K562 (cell line): ENCODE data around the gene ADAMTS15. TPM values are rescaled to one million over a fixed set of nuclear protein-coding genes. Genes with fewer than 3 reads are reported as not detected.

ENCODE experiments used
- ATAC-seq: fragments of 200-7000 bp; cut with Tn5 transposase; 3 replicates; pipeline ENCODE4 v1.9.1; 2020; ENCODE audit warnings: moderate library complexity
- BruUV-seq: library from RNA; stranded (reverse); fragments of 400-500 nt; replicated peaks from 2 replicates; lab custom pipeline; 2021; lab: Mats Ljungman, UMichigan
- CTCF ChIA-PET: fragments of 300-600 bp; formaldehyde crosslinking; extraction: SDS; loops from one replicate; lab custom pipeline; 2021; ENCODE audit warnings: low intra/inter-chr PET ratio; lab: Yijun Ruan, JAX
- POLR2A ChIA-PET: fragments of 300-600, 350-650 bp; sonication (Branson Sonifier 250); formaldehyde crosslinking; extraction: SDS; loops from one replicate; lab custom pipeline; 2021; ENCODE audit warnings: antibody characterized with exemption, inconsistent platforms; lab: Yijun Ruan, JAX
- DNase-seq, 4 experiments: peaks; one replicate each; pipeline versions ENCODE4 v3.0.0 to v3.0.0-alpha.2; 2011 to 2018; ENCODE audit warnings: low spot score in 3 of 4, mixed read lengths in 3 of 4; ENCODE audit errors: extremely low read depth in 1 of 4
- FAIRE-seq: peaks from 2 replicates; lab custom pipeline; 2011; peaks lifted over from hg19 to GRCh38; lab: Jason Lieb, UNC
- H2AFZ ChIP-seq: 2 replicates; pipeline ENCODE4 v1.6.0; 2011; ENCODE audit warnings: low read depth, low read length, control low read depth, inconsistent platforms
- H3K27ac ChIP-seq: fragments of 200-600 bp; 3 replicates; pipeline ENCODE4 v1.8.0; 2011; ENCODE audit warnings: low read depth, mild to moderate bottlenecking, control low read depth, inconsistent platforms, low read length, moderate library complexity, mixed read lengths; ENCODE audit errors: extremely low read depth
- H3K27me3 ChIP-seq, 2 experiments: fragments of 300-600 bp in 1 of 2; 2 replicates in 1 of 2; 3 replicates in 1 of 2; pipeline versions ENCODE4 v1.6.0 to v1.8.0; 2011; ENCODE audit warnings: inconsistent platforms in 2 of 2, low read length in 2 of 2, mild to moderate bottlenecking in 1 of 2, mixed read lengths in 1 of 2, moderate library complexity in 1 of 2; ENCODE audit not compliant: control insufficient read depth in 2 of 2, insufficient read depth in 2 of 2
- H3K36me3 ChIP-seq: fragments of 300-600 bp; 3 replicates; pipeline ENCODE4 v1.8.0; 2011; ENCODE audit warnings: mild to moderate bottlenecking, low read length, inconsistent platforms; ENCODE audit not compliant: control insufficient read depth, insufficient read depth
- H3K4me1 ChIP-seq, 2 experiments: fragments of 200-600 bp in 1 of 2; replicated peaks in 1 of 2; 2 replicates in 1 of 2; 3 replicates in 1 of 2; pipeline versions ENCODE4 v1.5.1 to v1.8.0; 2011; ENCODE audit warnings: inconsistent platforms in 2 of 2, low read length in 2 of 2, mild to moderate bottlenecking in 1 of 2, mixed read lengths in 1 of 2, moderate library complexity in 1 of 2; ENCODE audit not compliant: control insufficient read depth in 2 of 2, insufficient read depth in 2 of 2
- H3K4me2 ChIP-seq: 2 replicates; pipeline ENCODE4 v1.6.1; 2011; ENCODE audit warnings: low read length, control low read depth, inconsistent platforms, mixed read lengths; ENCODE audit not compliant: insufficient read depth
- H3K4me3 ChIP-seq: fragments of 200-600 bp; sonication (generic), shearing (Covaris generic); 2 replicates; pipeline ENCODE4 v1.5.1; 2016; ENCODE audit warnings: control low read depth, inconsistent platforms
- H3K79me2 ChIP-seq: fragments of 200-600 bp; 3 replicates; pipeline ENCODE4 v1.8.0; 2011; ENCODE audit warnings: low read length, inconsistent platforms; ENCODE audit not compliant: control insufficient read depth, insufficient read depth
- H3K9ac ChIP-seq, 2 experiments: 2 replicates each; pipeline versions ENCODE4 v1.6.0 to v1.6.1; 2011; ENCODE audit warnings: low read depth in 2 of 2, low read length in 2 of 2, control low read depth in 1 of 2, inconsistent platforms in 1 of 2, mild to moderate bottlenecking in 1 of 2, mixed read lengths in 1 of 2; ENCODE audit not compliant: insufficient read depth in 1 of 2
- H3K9me1 ChIP-seq: one replicate; pipeline ENCODE4 v1.6.0; 2011; ENCODE audit warnings: inconsistent platforms, mild to moderate bottlenecking, low read length, moderate library complexity; ENCODE audit not compliant: control insufficient read depth, insufficient read depth
- H3K9me3 ChIP-seq: replicated peaks from 2 replicates; pipeline ENCODE4 v1.5.1; 2011; ENCODE audit warnings: low read depth, low read length, inconsistent platforms; ENCODE audit not compliant: control insufficient read depth, insufficient read depth
- H4K20me1 ChIP-seq: replicated peaks from 2 replicates; pipeline ENCODE4 v1.6.1; 2011; ENCODE audit warnings: low read length, inconsistent platforms, mixed read lengths; ENCODE audit not compliant: control insufficient read depth, insufficient read depth
- ETV5 ChIP-seq: sonication (generic); formaldehyde crosslinking; IDR thresholded peaks from 2 replicates; pipeline ENCODE4 v1.4.0; 2020; ENCODE audit warnings: low read depth, mild to moderate bottlenecking, missing genetic modification reagents
- FUS ChIP-seq: fragments of 200-400 bp; formaldehyde crosslinking; optimal IDR thresholded peaks from 2 replicates; pipeline ENCODE3; 2017; ENCODE audit warnings: low read depth, low read length
- GATA2 ChIP-seq: sonication (generic); formaldehyde crosslinking; IDR thresholded peaks from 2 replicates; pipeline ENCODE4 v1.4.0; 2020; ENCODE audit warnings: mild to moderate bottlenecking, missing genetic modification reagents
- IRF2 ChIP-seq: sonication (generic); formaldehyde crosslinking; IDR thresholded peaks from 2 replicates; pipeline ENCODE4 v1.8.1; 2022; ENCODE audit warnings: mild to moderate bottlenecking, missing genetic modification reagents
- IRF9 ChIP-seq: fragments of 450-650 bp; IDR thresholded peaks from 2 replicates; pipeline ENCODE4 v1.6.1; 2016; ENCODE audit warnings: missing biosample characterization, missing genetic modification characterization
- MTA2 ChIP-seq: fragments of 450-650 bp; IDR thresholded peaks from 2 replicates; pipeline ENCODE4 v1.6.1; 2016; ENCODE audit warnings: low read depth
- NCOA6 ChIP-seq: fragments of 450-650 bp; IDR thresholded peaks from 2 replicates; pipeline ENCODE4 v1.6.1; 2017; ENCODE audit warnings: mild to moderate bottlenecking
- NFXL1 ChIP-seq: fragments of 450-650 bp; formaldehyde crosslinking; IDR thresholded peaks from 2 replicates; pipeline ENCODE4 v1.4.0; 2021; ENCODE audit warnings: mild to moderate bottlenecking
- POLR3A ChIP-seq: IDR thresholded peaks from 2 replicates; pipeline ENCODE4 v1.6.1; 2011; ENCODE audit warnings: borderline replicate concordance, mild to moderate bottlenecking, moderate library complexity; ENCODE audit not compliant: insufficient read length, insufficient read depth; ENCODE audit errors: extremely low read depth
- RB1 ChIP-seq: fragments of 450-650 bp; IDR thresholded peaks from 2 replicates; pipeline ENCODE4 v1.6.1; 2017; ENCODE audit warnings: low read depth, mild to moderate bottlenecking
- TARDBP ChIP-seq: fragments of 450-650 bp; IDR thresholded peaks from 2 replicates; pipeline ENCODE4 v1.6.1; 2016
- ZNF143 ChIP-seq: sonication (generic); formaldehyde crosslinking; IDR thresholded peaks from 2 replicates; pipeline ENCODE4 v1.9.0; 2022; ENCODE audit warnings: mild to moderate bottlenecking, missing genetic modification reagents
- ZNF3 ChIP-seq: fragments of 250-450 bp; sonication (Bioruptor Pico); IDR thresholded peaks from 2 replicates; pipeline ENCODE4 v1.5.0; 2021; ENCODE audit warnings: mild to moderate bottlenecking, moderate library complexity
- ZNF431 ChIP-seq: sonication (generic); formaldehyde crosslinking; IDR thresholded peaks from 2 replicates; pipeline ENCODE4 v1.8.0; 2022; ENCODE audit warnings: mild to moderate bottlenecking, missing genetic modification reagents
- ZNF740 ChIP-seq, 3 experiments: fragments of 200-800 bp in 1 of 3; sonication (Bioruptor generic) in 1 of 3; sonication (generic) in 1 of 3; formaldehyde crosslinking in 1 of 3; IDR thresholded peaks; 2 replicates each; pipeline versions ENCODE4 v1.6.1 to v1.8.0; 2016 to 2022; ENCODE audit warnings: mild to moderate bottlenecking in 2 of 3, missing compliant biosample characterization in 2 of 3, missing genetic modification characterization in 2 of 3, missing genetic modification reagents in 1 of 3
- WGBS: fragments of 100-300 bp; shearing (Covaris generic); methylation state at CpG from one replicate; pipeline ENCODE4 v1.1.6; 2016; ENCODE audit warnings: low coverage, mixed read lengths; ENCODE audit not compliant: insufficient coverage; ENCODE audit errors: missing lambda C conversion rate; 5-methylcytosine and 5-hydroxymethylcytosine counted together
- in situ Hi-C: fragments of 300-500 bp; cut with MboI; formaldehyde crosslinking; loops from 4 replicates; pipeline ENCODE4 v1.15.0; 2018; ENCODE audit warnings: inconsistent platforms, mixed read lengths
- intact Hi-C: fragments of 100-400 bp; cut with micrococcal nuclease; formaldehyde crosslinking; loops from 2 replicates; pipeline ENCODE4 v1.14.2; 2022
- polyA plus RNA-seq, 8 experiments: library from polyadenylated mRNA; depleted of rRNA in 4 of 8; stranded (reverse) in 5 of 8; unstranded in 3 of 8; fragments of >200 nt; fragmentation: Nextera tagmentation in 2 of 8; fragmentation: Illumina TruSeq in 1 of 8; extraction: Ambion mirVana in 2 of 8; extraction: Trizol in 1 of 8; gene quantifications; 2 replicates each; pipeline versions ENCODE4 v1.2.1 to v1.2.3, GENCODE V29; 2011 to 2014; ENCODE audit warnings: inconsistent platforms in 1 of 8, missing spikeins in 1 of 8
- total RNA-seq, 7 experiments: library from RNA; depleted of rRNA in 6 of 7; stranded (reverse); fragments of >200 nt in 6 of 7; fragmentation: Illumina TruSeq in 2 of 7; extraction: Trizol in 2 of 7; gene quantifications; 2 replicates each; pipeline versions ENCODE4 v1.2.1 to v1.2.3, GENCODE V29; 2011 to 2021; ENCODE audit warnings: low replicate concordance in 1 of 7

ADAMTS15 gene
- total and polyA plus RNA-seq, 9 of the 15 experiments (the other 6 are each of a cell fraction or from before 2014, with no cell fraction given), result 0.04 TPM; not detected in 8

DNA sequence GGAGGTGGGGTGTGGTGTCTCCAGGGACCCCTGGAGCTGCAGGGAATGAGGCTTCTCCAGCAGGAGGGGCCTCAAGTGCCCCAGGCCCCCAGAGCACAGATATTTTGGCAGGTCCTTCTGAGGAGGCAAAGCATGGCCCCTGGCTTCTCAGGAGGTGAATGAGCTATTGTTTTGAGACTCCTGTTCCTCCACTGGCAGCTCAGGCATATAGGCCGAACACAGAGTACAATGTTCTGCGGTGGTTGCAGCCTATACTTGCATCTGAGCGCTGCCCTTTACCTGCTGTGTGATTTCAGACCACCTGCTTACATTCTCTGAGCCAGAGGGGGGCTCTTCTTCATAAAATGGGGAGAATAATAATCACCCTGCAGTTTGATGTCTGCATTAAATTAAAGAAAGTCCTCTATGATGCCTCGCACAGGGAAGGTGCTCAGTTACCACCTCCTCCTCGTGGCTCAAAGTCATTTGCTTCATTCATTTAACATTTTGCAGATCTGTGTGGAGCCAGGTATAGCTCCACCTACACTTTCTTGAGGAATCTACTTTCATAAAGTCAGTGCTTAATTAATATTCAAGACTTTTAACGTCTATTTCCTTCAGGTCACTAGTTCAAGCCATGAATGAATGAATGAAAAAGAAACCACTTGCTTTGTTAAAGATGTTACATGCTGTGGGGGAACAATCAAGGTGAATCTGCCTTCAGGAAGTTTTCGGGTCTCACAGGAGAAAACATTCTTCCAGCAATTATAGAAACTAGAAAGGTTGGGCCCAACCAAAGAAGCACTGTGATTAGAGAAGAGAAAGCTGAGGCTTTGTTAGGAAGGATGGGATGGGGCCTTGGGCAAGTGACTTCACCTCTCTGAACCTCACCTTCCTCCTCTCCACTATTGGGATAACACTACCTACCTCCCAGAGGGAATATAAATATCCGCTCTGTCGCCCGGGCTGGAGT is 68.4 kb downstream of the ADAMTS15 start (continued):
- no peak for TF ChIP-seq ZNF3 (CRISPR knock-in tag)
- no peak for TF ChIP-seq NFXL1 (CRISPR knock-in tag)
- no peak for TF ChIP-seq NCOA6

- Histone ChIP-seq H4K20me1 (0 out of 2 replicates have a peak, but pooled peaks cover 4% of the 10 kb centered on the region), H3K36me3 (no peaks in the 10 kb centered on the region), H3K4me1 (peaks cover 6 to 7% of the 10 kb centered on the region in 2 experiments), H3K27ac (no peak overlapping the region), H3K9me1 (no peaks in the 10 kb centered on the region), H3K4me3 (no peak overlapping the region), H3K79me2 (no peaks in the 10 kb centered on the region), H3K4me2 (no peak overlapping the region), H3K27me3 (peaks cover 0 to 29% of the 10 kb centered on the region in 2 experiments; a peak in 3 of 5 replicates), H3K9me3 (no peaks in the 10 kb centered on the region), H2AFZ (no peak overlapping the region), H3K9ac (no peak overlapping the region)
- FAIRE-seq (no peak), DNase-seq (no peak), ATAC-seq (no peak)
- in situ Hi-C loops (no loop called here), intact Hi-C loops (no loop called here)
- ChIA-PET CTCF (no interaction called here), POLR2A (no interaction called here)
- BruUV-seq, result no TSS peak
- WGBS, result 0% methylated on average over 4 of the region's 4 CpGs
- TF ChIP-seq FUS, result no peak
- no peak for TF ChIP-seq RB1
- no peak for TF ChIP-seq IRF2 (CRISPR knock-in tag)
- no peak for TF ChIP-seq MTA2
- TF ChIP-seq GATA2 (CRISPR knock-in tag), result no peak
- no peak for TF ChIP-seq ETV5 (CRISPR knock-in tag)
- no peak for TF ChIP-seq IRF9 (tag)
- no peak for TF ChIP-seq ZNF740 (CRISPR knock-in tag; IDR thresholded peaks at IDR 0.05)
- no peak for TF ChIP-seq ZNF740 (tag; IDR thresholded peaks at IDR 0.05)
- no peak for TF ChIP-seq POLR3A
- no peak for TF ChIP-seq ZNF143 (CRISPR knock-in tag)
- TF ChIP-seq ZNF431 (CRISPR knock-in tag), result no peak
- no peak for TF ChIP-seq TARDBP
These were observed 69.8 kb downstream of the ADAMTS15 start for GRCh38 chr11:130518164-130518680.
